Uterus (tissue), 2 donors: ENCODE measurements around the gene KCND1.

Experiments
- POLR2A ChIP-seq, 2 donors: fragments of 450-650 bp; IDR thresholded peaks; one replicate each; pipeline ENCODE4 v1.6.1; 2016; ENCODE audit warnings: antibody characterized with exemption in 2 of 2, mild to moderate bottlenecking in 1 of 2, moderate library complexity in 1 of 2
- TF ChIP-seq, protein P1 (sequence below), 4 experiments: fragments of 200-600 bp in 2 of 4; fragments of 450-650 bp in 2 of 4; sonication (generic) in 2 of 4; IDR thresholded peaks; one replicate each; pipeline ENCODE4 v1.5.1; 2016 to 2019; ENCODE audit warnings: antibody characterized with exemption in 4 of 4, mild to moderate bottlenecking in 2 of 4, moderate library complexity in 1 of 4

DNA sequence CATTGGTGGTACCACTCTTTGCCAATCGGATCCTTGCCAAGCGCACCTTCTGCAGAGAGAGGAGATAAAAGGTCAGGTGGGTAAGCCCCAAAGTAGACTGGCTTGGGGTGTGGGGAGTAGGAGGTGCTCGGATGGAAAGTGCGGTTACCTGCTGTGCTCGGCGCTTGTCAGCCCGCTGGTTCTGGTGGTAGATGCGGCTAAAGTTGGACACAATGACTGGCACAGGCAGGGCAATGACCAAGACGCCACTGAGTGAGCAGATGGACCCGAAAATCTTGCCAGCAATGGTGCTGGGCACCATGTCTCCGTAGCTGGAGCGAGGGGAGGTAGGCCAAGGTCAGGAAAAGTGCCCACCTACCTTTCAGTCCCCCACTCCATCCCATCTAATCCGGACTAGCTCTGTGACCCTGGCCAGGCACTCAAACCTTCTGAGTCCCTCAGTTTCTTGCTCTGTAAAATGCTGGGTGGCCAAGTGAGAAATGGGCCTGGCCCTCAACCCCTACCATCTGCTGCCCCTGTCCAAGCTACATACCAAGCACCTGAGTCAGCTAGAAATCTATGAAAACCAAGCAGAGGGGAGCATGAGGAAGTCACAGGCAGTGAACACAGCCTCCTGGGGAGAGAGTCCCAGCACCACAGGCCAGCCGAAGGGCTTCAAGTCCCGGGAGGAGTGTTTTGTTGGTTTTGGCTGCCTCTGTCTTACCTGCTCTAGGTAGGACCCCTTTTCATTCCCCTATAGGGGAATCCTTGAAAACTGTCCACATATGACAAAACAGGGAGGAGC is 4.7 kb downstream of the KCND1 start:
- TF ChIP-seq, protein P1, sequence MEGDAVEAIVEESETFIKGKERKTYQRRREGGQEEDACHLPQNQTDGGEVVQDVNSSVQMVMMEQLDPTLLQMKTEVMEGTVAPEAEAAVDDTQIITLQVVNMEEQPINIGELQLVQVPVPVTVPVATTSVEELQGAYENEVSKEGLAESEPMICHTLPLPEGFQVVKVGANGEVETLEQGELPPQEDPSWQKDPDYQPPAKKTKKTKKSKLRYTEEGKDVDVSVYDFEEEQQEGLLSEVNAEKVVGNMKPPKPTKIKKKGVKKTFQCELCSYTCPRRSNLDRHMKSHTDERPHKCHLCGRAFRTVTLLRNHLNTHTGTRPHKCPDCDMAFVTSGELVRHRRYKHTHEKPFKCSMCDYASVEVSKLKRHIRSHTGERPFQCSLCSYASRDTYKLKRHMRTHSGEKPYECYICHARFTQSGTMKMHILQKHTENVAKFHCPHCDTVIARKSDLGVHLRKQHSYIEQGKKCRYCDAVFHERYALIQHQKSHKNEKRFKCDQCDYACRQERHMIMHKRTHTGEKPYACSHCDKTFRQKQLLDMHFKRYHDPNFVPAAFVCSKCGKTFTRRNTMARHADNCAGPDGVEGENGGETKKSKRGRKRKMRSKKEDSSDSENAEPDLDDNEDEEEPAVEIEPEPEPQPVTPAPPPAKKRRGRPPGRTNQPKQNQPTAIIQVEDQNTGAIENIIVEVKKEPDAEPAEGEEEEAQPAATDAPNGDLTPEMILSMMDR (IDR thresholded peaks at IDR 0.05): no peak
- no peak for TF ChIP-seq POLR2A (IDR thresholded peaks at IDR 0.05)
